Common myeloid progenitor, CD34-positive (primary cell): ENCODE data around the gene SIKE1.

Experiments
- CTCF ChIA-PET: fragments of 350-600 bp; sonication (Branson Sonifier 250); formaldehyde crosslinking; loops from one replicate; lab custom pipeline; 2021; ENCODE audit warnings: antibody characterized with exemption; lab: Charles Lee
- POLR2A ChIA-PET: fragments of 350-600 bp; sonication (Branson Sonifier 250); formaldehyde crosslinking; loops from one replicate; lab custom pipeline; 2021; ENCODE audit warnings: antibody characterized with exemption; lab: Charles Lee
- DNase-seq, 3 donors: peaks; one replicate each; pipeline versions ENCODE4 v3.0.0 to v3.0.0-alpha.2; 2013
- H3K27ac ChIP-seq, 2 experiments: 1 replicate in 1 of 2; 2 replicates in 1 of 2; pipeline ENCODE4 v1.7.0; 2013; ENCODE audit warnings: inconsistent platforms in 2 of 2, low read length in 2 of 2, mild to moderate bottlenecking in 2 of 2, low read depth in 1 of 2, moderate library complexity in 1 of 2; ENCODE audit not compliant: severe bottlenecking in 2 of 2, insufficient read depth in 1 of 2, poor library complexity in 1 of 2
- H3K27me3 ChIP-seq, 5 experiments: replicated peaks in 2 of 5; 1 replicate in 3 of 5; 2 replicates in 2 of 5; pipeline versions ENCODE4 v1.6.1 to v1.7.0; 2013; ENCODE audit warnings: low read length in 4 of 5, mild to moderate bottlenecking in 2 of 5, moderate library complexity in 2 of 5, inconsistent platforms in 1 of 5; ENCODE audit not compliant: insufficient read depth in 5 of 5, control insufficient read depth in 4 of 5
- H3K36me3 ChIP-seq, 4 experiments: 1 replicate in 2 of 4; 2 replicates in 2 of 4; pipeline versions ENCODE4 v1.6.1 to v1.7.0; 2013; ENCODE audit warnings: low read length in 3 of 4, control low read depth in 1 of 4, mild to moderate bottlenecking in 1 of 4; ENCODE audit not compliant: control insufficient read depth in 4 of 4, insufficient read depth in 4 of 4
- H3K4me1 ChIP-seq, 4 experiments: 1 replicate in 3 of 4; 2 replicates in 1 of 4; pipeline versions ENCODE4 v1.6.1 to v1.7.1; 2013; ENCODE audit warnings: low read length in 3 of 4, mild to moderate bottlenecking in 3 of 4, control low read depth in 1 of 4, inconsistent platforms in 1 of 4, moderate library complexity in 1 of 4; ENCODE audit not compliant: control insufficient read depth in 4 of 4, insufficient read depth in 4 of 4; ENCODE audit errors: control extremely low read depth in 1 of 4
- H3K4me3 ChIP-seq, 7 experiments: 1 replicate in 4 of 7; 2 replicates in 3 of 7; pipeline versions ENCODE4 v1.5.1 to v1.7.0; 2013; ENCODE audit warnings: mild to moderate bottlenecking in 7 of 7, low read length in 6 of 7, moderate library complexity in 6 of 7, inconsistent platforms in 2 of 7, low read depth in 2 of 7, control low read depth in 1 of 7; ENCODE audit not compliant: insufficient read depth in 4 of 7, control insufficient read depth in 1 of 7; ENCODE audit errors: extremely low read depth in 1 of 7
- H3K9me3 ChIP-seq, 5 experiments: 1 replicate in 4 of 5; 2 replicates in 1 of 5; pipeline versions ENCODE4 v1.6.1 to v1.7.1; 2013; ENCODE audit warnings: low read length in 4 of 5, mild to moderate bottlenecking in 2 of 5, inconsistent platforms in 1 of 5, low read depth in 1 of 5, moderate library complexity in 1 of 5; ENCODE audit not compliant: control insufficient read depth in 4 of 5, insufficient read depth in 2 of 5; ENCODE audit errors: control extremely low read depth in 1 of 5
- WGBS: methylation state at CpG from one replicate; pipeline ENCODE4 v1.1.5; 2013; ENCODE audit not compliant: insufficient coverage; 5-methylcytosine and 5-hydroxymethylcytosine counted together

Gene SIKE1

DNA sequence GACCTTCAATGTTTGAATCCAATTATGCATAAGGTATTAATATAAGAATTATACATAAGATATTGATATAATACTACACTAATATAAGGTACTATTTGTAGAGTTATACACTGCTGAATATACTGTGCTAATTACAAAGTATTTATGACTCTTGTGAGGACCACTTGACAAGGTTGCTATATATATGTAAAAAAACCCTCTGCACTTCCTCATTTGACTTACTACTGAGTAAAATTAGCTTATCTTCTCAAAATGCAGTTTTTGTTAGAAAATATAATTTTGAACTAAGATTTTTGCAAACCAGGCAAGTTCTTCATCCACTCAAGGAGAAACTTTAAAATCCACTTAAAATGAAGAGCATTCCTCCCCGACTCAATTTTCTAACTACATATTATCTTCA, 8.5 kb downstream of the SIKE1 start:
- WGBS: no CpG with 5 or more reads among the region's 1 CpG
- Histone ChIP-seq H3K27me3 (no peaks in the 10 kb centered on the region), H3K27ac (no peak overlapping the region), H3K9me3 (no peaks in the 10 kb centered on the region), H3K36me3 (peaks cover 6 to 45% (median 22%) of the 10 kb centered on the region in 4 experiments), H3K4me1 (no peaks in the 10 kb centered on the region), H3K4me3 (no peak overlapping the region)
- POLR2A ChIA-PET: no interaction called here
- peak in 1 of 3 donors; percentile 21 for DNase-seq
- CTCF ChIA-PET: interaction anchor here (1.5 kb wide), 1 partner anchor 13 kb away, joined by 3 read pairs; no protein-coding TSS in a partner anchor

DNA sequence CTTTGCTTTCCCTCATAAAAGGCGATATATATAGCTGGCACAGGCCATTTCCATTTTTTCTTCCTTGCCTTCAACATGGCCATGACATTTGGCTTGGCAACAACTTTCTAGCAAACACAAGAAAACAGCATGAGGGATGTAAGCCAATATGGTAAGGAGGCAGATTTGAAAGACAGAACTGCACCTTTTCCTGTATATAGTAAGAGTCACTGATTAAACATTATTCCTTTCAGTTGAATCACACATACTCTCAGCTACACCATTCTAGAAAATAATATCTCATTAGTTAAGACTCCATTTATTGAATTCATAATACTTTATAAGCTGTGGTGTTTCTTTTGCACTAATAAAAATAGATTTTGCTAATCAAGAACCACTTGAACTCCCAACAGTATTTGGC, 9.5 kb downstream of the SIKE1 start:
- peaks cover 3 to 39% (median 22%) of the 10 kb centered on the region in 4 experiments for H3K36me3 ChIP-seq
- no peak overlapping the region for H3K4me3 ChIP-seq
- ChIA-PET POLR2A (no interaction called here), CTCF (interaction anchor here (1.5 kb wide), 1 partner anchor 12 kb away, joined by 3 read pairs; no protein-coding TSS in a partner anchor)
- H3K27me3 ChIP-seq: no peaks in the 10 kb centered on the region
- no peak overlapping the region for H3K27ac ChIP-seq
- WGBS: 100% methylated on average over 1 of the region's 1 CpG
- H3K9me3 ChIP-seq: no peaks in the 10 kb centered on the region
- H3K4me1 ChIP-seq: no peaks in the 10 kb centered on the region
- no peak for DNase-seq

DNA sequence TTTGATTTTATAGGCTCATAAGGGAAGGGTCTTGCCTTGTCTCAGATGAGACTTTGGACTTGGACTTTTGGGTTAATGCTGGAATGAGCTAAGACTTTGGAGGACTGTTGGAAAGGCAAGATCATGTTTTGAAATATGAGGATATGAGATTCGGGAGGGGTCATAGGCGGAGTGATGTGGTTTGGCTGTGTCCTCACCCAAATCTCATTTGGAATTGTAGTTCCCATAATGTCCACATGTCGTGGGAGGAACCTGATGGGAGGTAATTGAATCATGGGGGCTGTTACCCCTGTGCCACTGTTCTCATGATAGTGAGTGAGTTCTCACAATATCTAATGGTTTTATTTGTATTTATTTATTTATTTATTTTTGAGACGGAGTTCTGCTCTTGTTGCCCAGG, 15.8 kb downstream of the SIKE1 start:
- DNase-seq: peak in 2 of 3 donors; percentile 62 to 64
- Histone ChIP-seq H3K27ac (no peak overlapping the region), H3K9me3 (peaks cover 0 to 3% (median 0%) of the 10 kb centered on the region in 5 experiments), H3K36me3 (peaks cover 0 to 3% (median 1%) of the 10 kb centered on the region in 4 experiments), H3K27me3 (no peaks in the 10 kb centered on the region), H3K4me1 (no peaks in the 10 kb centered on the region), H3K4me3 (no peak overlapping the region)
- no CpG with 5 or more reads among the region's 4 CpGs for WGBS
- ChIA-PET CTCF (interaction anchor here (0.6 to 1.4 kb wide), 2 partner anchors 21 to 290 kb away, joined by 3 read pairs; no protein-coding TSS in a partner anchor), POLR2A (no interaction called here)

DNA sequence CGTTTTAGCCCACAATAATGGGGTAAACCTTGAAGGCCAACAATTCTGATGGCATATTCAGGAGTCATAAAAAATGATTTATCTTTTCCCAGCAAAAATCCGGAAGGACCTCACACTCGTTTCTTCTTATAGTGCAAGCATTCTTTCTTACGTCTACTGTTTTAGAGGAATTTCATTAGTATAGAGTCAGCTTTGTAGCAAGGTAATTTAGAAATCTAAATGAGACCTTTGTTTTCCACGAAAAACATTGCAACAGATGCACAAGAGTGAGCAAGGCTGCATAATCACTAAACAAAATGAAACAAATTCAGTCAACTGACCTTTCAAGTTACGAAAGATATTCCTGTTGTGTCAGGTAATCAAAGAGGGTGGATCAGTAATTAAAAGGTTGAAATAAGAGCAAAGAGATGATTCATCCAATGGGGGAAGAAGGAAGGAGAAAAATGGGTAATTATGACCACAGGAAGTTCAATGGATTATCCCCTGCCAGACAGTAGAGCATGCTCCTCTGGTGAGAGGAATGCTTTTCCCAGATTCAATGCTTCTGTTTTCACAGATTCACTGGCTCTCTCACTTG, 22.1 kb downstream of the SIKE1 start:
- Histone ChIP-seq H3K4me1 (peaks cover 25 to 38% (median 30%) of the 10 kb centered on the region in 4 experiments), H3K4me3 (peak overlapping the region in 6 of 7 experiments; percentile 85 to 100 (median 100)), H3K27me3 (no peaks in the 10 kb centered on the region), H3K27ac (peak overlapping the region; percentile 100), H3K9me3 (no peaks in the 10 kb centered on the region), H3K36me3 (peaks cover 0 to 2% (median 2%) of the 10 kb centered on the region in 4 experiments)
- DNase-seq: no peak
- 0% methylated on average over 2 of the region's 6 CpGs for WGBS
- ChIA-PET POLR2A (no interaction called here), CTCF (interaction anchor here (1.6 kb wide), 1 partner anchor 20 kb away, joined by 3 read pairs; no protein-coding TSS in a partner anchor)

DNA sequence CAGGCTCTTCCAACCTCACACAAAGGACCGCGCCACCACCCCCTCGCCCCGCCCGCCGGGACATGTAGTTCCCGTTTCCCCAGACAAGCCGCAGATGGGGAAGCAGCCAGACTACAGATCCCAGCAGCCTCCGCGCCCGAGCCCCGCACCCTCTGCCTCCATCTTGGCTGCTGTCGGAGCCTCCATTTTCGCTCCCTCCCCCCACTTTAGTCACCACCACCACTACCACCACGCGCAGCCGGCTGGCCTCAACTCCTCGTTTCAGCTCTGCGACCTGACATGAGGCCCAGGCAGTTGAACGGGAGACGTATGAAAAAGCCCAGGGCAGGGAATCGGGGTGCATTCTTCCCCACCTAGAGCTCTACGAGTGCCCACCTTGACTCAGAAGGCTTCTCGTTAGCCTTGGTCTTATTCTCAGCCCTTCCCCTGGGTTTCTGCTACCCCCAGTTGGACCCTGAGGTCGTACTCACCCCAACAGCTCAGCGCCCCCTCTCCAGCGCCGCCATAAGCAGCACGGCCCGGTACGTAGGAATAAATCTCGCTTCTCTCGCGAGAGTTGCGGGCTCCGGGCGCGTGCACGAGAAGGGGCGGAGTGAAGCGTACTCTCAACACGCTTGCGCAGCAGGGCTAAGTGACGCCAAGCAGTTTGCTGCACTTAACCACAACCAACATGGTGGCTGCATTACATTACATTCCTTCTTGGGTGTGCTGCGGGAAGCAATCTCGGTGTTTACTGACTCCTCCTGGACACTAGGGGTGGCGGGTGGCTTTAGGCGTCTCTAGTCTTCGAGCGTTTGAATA, 22.8 kb downstream of the SIKE1 start, which contains the start of gene CSDE1:
Gene CSDE1 (minus strand): TSS at position 530 of the 801 bp plus-strand sequence. CDS start 18,094 bp downstream, outside the sequence.
- POLR2A ChIA-PET: interaction anchor here (1.0 kb wide), 1 partner anchor 23 kb away, joined by 3 read pairs; the partner anchor contains the start of gene SIKE1
- no peaks in the 10 kb centered on the region for H3K27me3 ChIP-seq
- H3K27ac ChIP-seq: peak within 1 kb of the TSS; percentile 100
- H3K4me3 ChIP-seq: peak within 1 kb of the TSS; percentile 85 to 100 (median 99)
- H3K9me3 ChIP-seq: no peaks in the 10 kb centered on the region
- peaks cover 0 to 5% (median 2%) of the 10 kb centered on the region in 4 experiments for H3K36me3 ChIP-seq
- peaks cover 25 to 38% (median 30%) of the 10 kb centered on the region in 4 experiments for H3K4me1 ChIP-seq
- WGBS: 0% methylated on average over 48 of the region's 50 CpGs
- CTCF ChIA-PET: interaction anchor here (0.7 to 0.9 kb wide), 3 partner anchors 10 to 29 kb away, joined by 3 read pairs; no protein-coding TSS in a partner anchor
- peak; percentile 99 for DNase-seq

DNA sequence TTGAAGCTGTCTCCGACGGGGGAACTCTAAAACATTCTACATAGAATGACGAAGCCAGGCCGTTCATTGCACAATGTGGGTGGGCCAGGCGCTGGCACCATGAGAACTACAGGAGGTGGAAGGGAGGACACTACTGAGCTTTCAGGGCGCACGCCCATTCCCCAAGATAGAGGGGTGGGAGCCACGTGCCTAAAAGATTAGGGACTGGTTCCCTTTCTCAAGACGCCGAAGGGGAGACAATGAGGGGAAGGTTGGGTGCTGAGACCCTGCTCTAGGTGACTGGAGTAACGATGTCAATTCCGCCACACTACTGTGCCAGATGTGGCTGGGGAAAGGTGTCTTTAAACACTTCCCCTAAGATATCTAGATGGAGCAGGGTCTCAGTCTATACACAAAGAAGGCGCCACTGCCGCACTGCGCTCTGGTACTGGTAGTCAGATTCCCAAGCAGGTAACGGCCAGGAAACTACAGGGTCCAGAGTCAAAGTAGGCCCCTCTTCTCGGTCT, 23.5 kb downstream of the SIKE1 start:
- 0% methylated on average over 16 of the region's 17 CpGs for WGBS
- peaks cover 25 to 41% (median 30%) of the 10 kb centered on the region in 4 experiments for H3K4me1 ChIP-seq
- H3K4me3 ChIP-seq: peak overlapping the region; percentile 85 to 100 (median 99)
- peak; percentile 30 to 74 (median 70) for DNase-seq
- POLR2A ChIA-PET: interaction anchor here (1.0 kb wide), 1 partner anchor 23 kb away, joined by 3 read pairs; the partner anchor contains the start of gene SIKE1
- H3K27me3 ChIP-seq: no peaks in the 10 kb centered on the region
- H3K9me3 ChIP-seq: no peaks in the 10 kb centered on the region
- peaks cover 0 to 5% (median 2%) of the 10 kb centered on the region in 4 experiments for H3K36me3 ChIP-seq
- peak overlapping the region; percentile 100 for H3K27ac ChIP-seq
- CTCF ChIA-PET: interaction anchor here (0.7 to 1.0 kb wide), 4 partner anchors 9 to 30 kb away, joined by 3 to 5 read pairs (median 3); no protein-coding TSS in a partner anchor
